ENCODE results near the gene MLC1.

MLC1 gene

GRCh38 chr22:50112151-50113118 is 27.2 kb upstream of the MLC1 start:
- peak overlapping the region; percentile 64 for H3K27ac Mint-ChIP-seq
- ATAC-seq: peak; percentile 72
- H3K4me1 Mint-ChIP-seq: peaks cover 5% of the 10 kb centered on the region
- H3K9me3 Mint-ChIP-seq: no peaks in the 10 kb centered on the region
- H3K4me3 Mint-ChIP-seq: peak overlapping the region; percentile 29
- no peak for DNase-seq (ENCODE audit: low spot score in 2 of 2)
- no peaks in the 10 kb centered on the region for H3K36me3 Mint-ChIP-seq

GRCh38 chr22:50111056-50111455 is 25.8 kb upstream of the MLC1 start:
- no peak for ATAC-seq
- H3K4me1 Mint-ChIP-seq: peaks cover 5% of the 10 kb centered on the region
- H3K27ac Mint-ChIP-seq: no peak overlapping the region
- no peak overlapping the region for H3K4me3 Mint-ChIP-seq
- no peaks in the 10 kb centered on the region for H3K36me3 Mint-ChIP-seq
- no peak for DNase-seq (ENCODE audit: low spot score in 2 of 2)
- no peaks in the 10 kb centered on the region for H3K9me3 Mint-ChIP-seq

- peaks cover 2% of the 10 kb centered on the region for H3K4me1 Mint-ChIP-seq
- no peaks in the 10 kb centered on the region for H3K9me3 Mint-ChIP-seq
- DNase-seq (ENCODE audit: low spot score in 2 of 2): no peak
- H3K4me3 Mint-ChIP-seq: no peak overlapping the region
- ATAC-seq: no peak
- H3K36me3 Mint-ChIP-seq: no peaks in the 10 kb centered on the region
- H3K27ac Mint-ChIP-seq: no peak overlapping the region
These were observed 22.3 kb upstream of the MLC1 start for GRCh38 chr22:50107529-50107928.

- Mint-ChIP-seq H3K9me3 (no peaks in the 10 kb centered on the region), H3K4me1 (no peaks in the 10 kb centered on the region), H3K4me3 (peak overlapping the region; percentile 13), H3K36me3 (no peaks in the 10 kb centered on the region), H3K27ac (no peak overlapping the region)
- DNase-seq (ENCODE audit: low spot score in 2 of 2): no peak
- ATAC-seq: peak; percentile 68
These were observed 20.2 kb upstream of the MLC1 start for GRCh38 chr22:50105208-50106100.

GRCh38 chr22:50104141-50104544 is 18.9 kb upstream of the MLC1 start:
- Mint-ChIP-seq H3K9me3 (no peaks in the 10 kb centered on the region), H3K4me1 (no peaks in the 10 kb centered on the region), H3K36me3 (no peaks in the 10 kb centered on the region), H3K4me3 (no peak overlapping the region), H3K27ac (no peak overlapping the region)
- ATAC-seq (no peak), DNase-seq (ENCODE audit: low spot score in 2 of 2) (no peak)

GRCh38 chr22:50102946-50103345 is 17.7 kb upstream of the MLC1 start:
- Mint-ChIP-seq H3K4me3 (no peak overlapping the region), H3K4me1 (no peaks in the 10 kb centered on the region), H3K9me3 (no peaks in the 10 kb centered on the region), H3K36me3 (no peaks in the 10 kb centered on the region), H3K27ac (no peak overlapping the region)
- ATAC-seq: no peak
- DNase-seq (ENCODE audit: low spot score in 2 of 2): no peak

GRCh38 chr22:50101870-50102565 is 16.8 kb upstream of the MLC1 start:
- Mint-ChIP-seq H3K4me3 (no peak overlapping the region), H3K27ac (no peak overlapping the region), H3K4me1 (no peaks in the 10 kb centered on the region), H3K36me3 (no peaks in the 10 kb centered on the region), H3K9me3 (no peaks in the 10 kb centered on the region)
- no peak for ATAC-seq
- no peak for DNase-seq (ENCODE audit: low spot score in 2 of 2)

GRCh38 chr22:50098052-50098451 is 12.8 kb upstream of the MLC1 start:
- Mint-ChIP-seq H3K4me1 (no peaks in the 10 kb centered on the region), H3K27ac (no peak overlapping the region)
- DNase-seq (ENCODE audit: low spot score in 2 of 2): no peak

GRCh38 chr22:50092342-50092741 is 7.1 kb upstream of the MLC1 start:
- Mint-ChIP-seq H3K36me3 (no peaks in the 10 kb centered on the region), H3K9me3 (peaks cover 2% of the 10 kb centered on the region), H3K4me1 (peaks cover 2% of the 10 kb centered on the region), H3K4me3 (no peak overlapping the region), H3K27ac (no peak overlapping the region)
- ATAC-seq (no peak), DNase-seq (ENCODE audit: low spot score in 2 of 2) (no peak)

More at GRCh38 chr22:50098052-50098451, 12.8 kb upstream of the MLC1 start:
- ATAC-seq: no peak
- Mint-ChIP-seq H3K36me3 (no peaks in the 10 kb centered on the region), H3K4me3 (no peak overlapping the region), H3K9me3 (no peaks in the 10 kb centered on the region)

- ATAC-seq (no peak), DNase-seq (ENCODE audit: low spot score in 2 of 2) (no peak)
- Mint-ChIP-seq H3K9me3 (peaks cover 6% of the 10 kb centered on the region), H3K36me3 (no peaks in the 10 kb centered on the region), H3K4me1 (peaks cover 9% of the 10 kb centered on the region), H3K4me3 (no peak overlapping the region), H3K27ac (no peak overlapping the region)
These were observed 6.0 kb upstream of the MLC1 start for GRCh38 chr22:50091092-50091768.

GRCh38 chr22:50090412-50090714 is 5.1 kb upstream of the MLC1 start:
- Mint-ChIP-seq H3K4me3 (no peak overlapping the region), H3K4me1 (peaks cover 9% of the 10 kb centered on the region), H3K27ac (no peak overlapping the region), H3K9me3 (peaks cover 6% of the 10 kb centered on the region), H3K36me3 (no peaks in the 10 kb centered on the region)
- no peak for DNase-seq (ENCODE audit: low spot score in 2 of 2)
- ATAC-seq: no peak

- Mint-ChIP-seq H3K9me3 (peaks cover 6% of the 10 kb centered on the region), H3K4me3 (no peak within 1 kb of the TSS), H3K27ac (no peak within 1 kb of the TSS), H3K36me3 (no peaks in the 10 kb centered on the region), H3K4me1 (peaks cover 9% of the 10 kb centered on the region)
- DNase-seq (ENCODE audit: low spot score in 2 of 2) (no peak), ATAC-seq (peak; percentile 39)
These were observed 4.6 kb upstream of the MLC1 start, which contains the start of gene MOV10L1 for GRCh38 chr22:50089682-50090411. Gene MOV10L1, plus strand, starts transcription at chr22:50090006. Its CDS starts 83 bp downstream, at chr22:50090089.

GRCh38 chr22:50089231-50089630 is 4.0 kb upstream of the MLC1 start:
- Mint-ChIP-seq H3K36me3 (no peaks in the 10 kb centered on the region), H3K4me3 (no peak overlapping the region), H3K9me3 (peaks cover 6% of the 10 kb centered on the region), H3K27ac (no peak overlapping the region), H3K4me1 (peaks cover 9% of the 10 kb centered on the region)
- ATAC-seq: no peak
- no peak for DNase-seq (ENCODE audit: low spot score in 2 of 2)

GRCh38 chr22:50088096-50088495 is 2.9 kb upstream of the MLC1 start:
- peaks cover 9% of the 10 kb centered on the region for H3K4me1 Mint-ChIP-seq
- H3K4me3 Mint-ChIP-seq: no peak overlapping the region
- no peak for ATAC-seq
- no peak overlapping the region for H3K27ac Mint-ChIP-seq
- H3K9me3 Mint-ChIP-seq: peaks cover 6% of the 10 kb centered on the region
- H3K36me3 Mint-ChIP-seq: no peaks in the 10 kb centered on the region
- DNase-seq (ENCODE audit: low spot score in 2 of 2): no peak
